Fibroblast of the aortic adventitia (primary cell): ENCODE results near the gene EXOC6. TPM values are rescaled to one million over a fixed set of nuclear protein-coding genes. Genes with fewer than 3 reads are reported as not detected.

Source experiments
- DNase-seq: peaks from one replicate; pipeline ENCODE4 v3.0.0-alpha.2; 2010; ENCODE audit warnings: low read depth
- H3K4me3 ChIP-seq: 2 replicates; pipeline ENCODE4 v1.5.1; 2011; ENCODE audit warnings: low read depth, mild to moderate bottlenecking, control low read depth, low read length, moderate library complexity
- total RNA-seq: library from RNA; depleted of rRNA; stranded (reverse); fragments of >200 nt; gene quantifications from 2 replicates; pipeline ENCODE4 v1.2.3, GENCODE V29; 2012; ENCODE audit warnings: low replicate concordance
- TF ChIP-seq, protein P1 (sequence below): IDR thresholded peaks from 2 replicates; pipeline ENCODE4 v1.5.1; 2011; ENCODE audit warnings: mild to moderate bottlenecking, low read length, control low read depth, inconsistent platforms; ENCODE audit not compliant: insufficient read depth

The EXOC6 gene
- total RNA-seq, 1 donor: 16.5 TPM

DNA sequence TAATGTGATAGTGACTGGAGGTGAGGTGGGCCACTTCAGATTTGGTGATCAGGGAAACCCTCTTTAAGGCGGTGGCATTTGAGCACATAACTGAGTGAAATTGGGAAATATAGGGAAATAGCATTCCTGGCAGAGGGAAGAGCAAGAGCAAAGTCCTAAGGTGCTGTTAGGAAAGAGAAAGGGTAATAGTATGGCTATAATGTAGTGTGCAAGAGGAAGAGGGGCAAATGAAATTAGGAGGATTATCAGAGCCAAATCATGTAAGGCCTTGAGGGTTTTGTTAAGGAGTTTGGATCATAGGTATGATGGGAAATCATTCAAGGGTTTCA is 184.5 kb downstream of the EXOC6 start:
- no peak overlapping the region for H3K4me3 ChIP-seq
- DNase-seq: no peak
- TF ChIP-seq, protein P1, sequence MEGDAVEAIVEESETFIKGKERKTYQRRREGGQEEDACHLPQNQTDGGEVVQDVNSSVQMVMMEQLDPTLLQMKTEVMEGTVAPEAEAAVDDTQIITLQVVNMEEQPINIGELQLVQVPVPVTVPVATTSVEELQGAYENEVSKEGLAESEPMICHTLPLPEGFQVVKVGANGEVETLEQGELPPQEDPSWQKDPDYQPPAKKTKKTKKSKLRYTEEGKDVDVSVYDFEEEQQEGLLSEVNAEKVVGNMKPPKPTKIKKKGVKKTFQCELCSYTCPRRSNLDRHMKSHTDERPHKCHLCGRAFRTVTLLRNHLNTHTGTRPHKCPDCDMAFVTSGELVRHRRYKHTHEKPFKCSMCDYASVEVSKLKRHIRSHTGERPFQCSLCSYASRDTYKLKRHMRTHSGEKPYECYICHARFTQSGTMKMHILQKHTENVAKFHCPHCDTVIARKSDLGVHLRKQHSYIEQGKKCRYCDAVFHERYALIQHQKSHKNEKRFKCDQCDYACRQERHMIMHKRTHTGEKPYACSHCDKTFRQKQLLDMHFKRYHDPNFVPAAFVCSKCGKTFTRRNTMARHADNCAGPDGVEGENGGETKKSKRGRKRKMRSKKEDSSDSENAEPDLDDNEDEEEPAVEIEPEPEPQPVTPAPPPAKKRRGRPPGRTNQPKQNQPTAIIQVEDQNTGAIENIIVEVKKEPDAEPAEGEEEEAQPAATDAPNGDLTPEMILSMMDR: no peak

DNA sequence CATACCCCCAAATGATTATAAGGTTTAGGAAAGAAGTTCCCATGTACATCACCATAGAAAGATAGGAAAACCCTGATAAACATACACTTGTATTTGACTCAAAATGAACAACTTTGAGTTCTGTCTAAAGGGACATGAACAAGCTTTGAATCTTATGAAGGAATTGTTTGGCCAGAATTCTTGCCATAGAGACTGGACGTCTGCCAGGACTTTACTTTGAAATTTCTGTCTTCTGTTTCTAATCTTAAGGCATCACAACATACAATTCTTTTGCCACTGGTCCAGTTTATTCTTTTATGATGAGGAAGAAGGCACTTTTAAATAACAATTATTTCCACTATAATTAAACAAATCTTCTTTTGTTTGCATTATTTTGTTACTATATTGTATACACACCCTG is 186.1 kb downstream of the EXOC6 start:
- TF ChIP-seq, protein P1: no peak
- no peak overlapping the region for H3K4me3 ChIP-seq
- DNase-seq: peak; percentile 70

DNA sequence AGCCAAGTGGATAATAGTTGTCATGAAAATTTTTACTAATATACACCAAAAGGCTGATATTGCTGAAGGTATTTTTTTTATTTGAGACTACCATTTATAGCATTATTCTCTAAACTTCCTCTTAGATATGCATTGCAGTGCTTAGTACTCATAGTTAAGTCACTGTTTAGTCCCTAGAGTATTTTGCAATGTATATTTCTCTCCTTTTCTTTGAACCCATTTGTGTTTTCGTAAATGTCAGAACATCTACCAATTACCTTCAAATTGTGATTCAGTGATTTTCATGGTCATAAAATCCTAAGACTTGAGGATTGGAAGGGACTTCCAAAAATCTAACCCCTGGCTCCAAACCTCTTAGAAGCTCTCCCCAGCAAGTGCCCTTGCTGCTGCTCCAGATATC is 190.8 kb downstream of the EXOC6 start:
- peak; percentile 10 for DNase-seq
- TF ChIP-seq, protein P1: no peak
- no peak overlapping the region for H3K4me3 ChIP-seq

DNA sequence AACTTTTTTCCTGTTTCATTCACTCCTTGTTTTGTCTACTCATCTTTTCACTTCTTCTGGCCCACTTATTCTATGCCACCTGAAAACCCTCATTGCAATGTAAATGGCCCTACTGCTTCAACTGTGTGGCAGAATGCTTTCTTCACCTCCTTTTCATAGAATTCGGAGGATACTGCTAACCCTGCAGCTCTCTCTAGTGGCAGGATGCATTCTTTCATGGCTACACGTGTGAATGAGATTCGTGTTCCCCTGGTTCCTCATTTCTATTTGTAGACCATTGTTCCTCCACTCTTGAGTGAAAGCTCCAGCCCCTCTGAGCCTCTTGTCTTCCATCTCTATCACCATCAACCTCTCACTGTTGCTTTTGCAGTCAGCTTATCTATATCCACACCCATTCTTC is 191.4 kb downstream of the EXOC6 start:
- TF ChIP-seq, protein P1: peak; percentile 77
- no peak overlapping the region for H3K4me3 ChIP-seq
- peak; percentile 64 for DNase-seq

DNA sequence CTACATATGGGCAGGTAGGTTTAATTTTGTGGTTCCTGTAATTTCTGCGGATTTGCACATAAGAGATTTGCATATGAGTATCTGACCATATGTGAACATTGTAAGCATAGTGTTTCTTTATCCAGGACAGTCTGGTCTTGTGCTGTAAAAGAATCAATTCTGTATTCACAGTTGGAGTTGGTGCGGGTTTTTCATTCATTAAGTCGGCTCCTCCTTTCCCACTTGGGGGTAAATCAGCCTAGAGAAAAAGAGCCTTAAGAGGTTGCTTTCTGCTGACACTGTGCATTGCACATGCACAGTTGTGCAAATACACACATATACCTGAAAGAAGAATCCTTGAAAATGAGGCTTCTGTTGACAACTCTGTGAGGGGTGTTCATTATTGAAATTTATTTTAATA is 206.2 kb downstream of the EXOC6 start:
- TF ChIP-seq, protein P1: no peak

DNA sequence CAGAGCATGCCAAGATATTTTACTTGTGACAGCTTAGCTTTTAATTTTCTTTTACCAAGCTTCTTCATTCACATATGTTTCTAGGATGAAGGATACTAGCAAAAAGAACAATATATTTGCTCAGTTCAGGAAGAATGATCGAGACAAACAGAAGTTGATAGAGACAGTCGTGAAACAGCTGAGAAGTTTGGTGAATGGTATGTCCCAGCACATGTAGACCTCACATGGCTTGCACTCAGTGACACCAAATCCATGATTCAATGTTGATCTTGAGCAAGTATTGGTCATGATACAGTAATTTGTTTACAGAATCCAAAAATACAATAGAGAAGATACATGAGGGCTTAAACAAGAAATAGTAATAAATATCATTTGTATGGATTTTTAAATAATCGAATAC is 209.8 kb downstream of the EXOC6 start:
- no peak overlapping the region for H3K4me3 ChIP-seq
- TF ChIP-seq, protein P1: no peak
- DNase-seq: no peak

More for the DNA sequence above, 206.2 kb downstream of the EXOC6 start:
- no peak overlapping the region for H3K4me3 ChIP-seq
- DNase-seq: no peak
